ENCODE measurements around the gene PHYKPL. TPM values are rescaled to one million over a fixed set of nuclear protein-coding genes. Genes with fewer than 3 reads are reported as not detected.

Gene PHYKPL
- total and polyA plus RNA-seq, 2 of the 13 experiments (the other 11 are each of a cell fraction or from before 2014, with no cell fraction given) = 18.0 to 78.6 TPM

DNA sequence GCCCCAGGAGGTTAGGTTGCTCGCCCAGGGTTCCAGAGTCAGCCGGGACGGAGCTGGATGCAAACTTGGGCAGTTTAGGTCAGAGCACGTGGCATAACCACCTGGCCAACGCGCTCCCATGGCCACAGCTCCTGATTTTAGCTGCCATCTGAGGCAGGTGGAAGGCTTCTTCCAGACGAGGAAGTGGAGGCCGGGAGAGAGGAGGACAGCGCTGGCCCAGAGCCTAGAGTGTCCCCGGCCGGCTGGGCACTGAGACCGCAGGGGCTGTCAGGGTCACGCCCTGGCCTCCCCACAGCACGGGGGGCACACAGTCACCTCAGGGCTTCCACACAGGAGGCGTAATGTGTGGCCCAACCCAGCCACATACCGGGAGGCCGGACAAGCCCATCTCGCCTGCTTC is 16.1 kb upstream of the PHYKPL start:
- Histone ChIP-seq H3K4me3 (replicated peaks in 1 of 3; ENCODE audit: insufficient read depth in 1 of 3, low read depth in 2 of 3, low read length in 3 of 3) (no peak overlapping the region), H3K4me1 (ENCODE audit: insufficient read depth, low read length) (no peaks in the 10 kb centered on the region), H3K9ac (ENCODE audit: insufficient read depth, low read depth, low read length) (no peak overlapping the region), H4K20me1 (ENCODE audit: insufficient read depth, low read length) (no peaks in the 10 kb centered on the region), H2AFZ (ENCODE audit: low read length) (no peak overlapping the region), H3K27me3 (ENCODE audit: control insufficient read depth in 1 of 2, insufficient read depth in 2 of 2, low read length in 2 of 2) (peaks cover 1 to 37% of the 10 kb centered on the region in 2 experiments; a peak in 3 of 5 replicates), H3K4me2 (ENCODE audit: low read depth, low read length) (no peak overlapping the region), H3K27ac (ENCODE audit: extremely low read length, insufficient read depth, low read length) (no peak overlapping the region), H3K36me3 (replicated peaks in 1 of 2; ENCODE audit: control insufficient read depth in 1 of 2, insufficient read depth in 2 of 2, low read length in 2 of 2) (no peaks in the 10 kb centered on the region), H3K79me2 (ENCODE audit: insufficient read depth, low read length) (no peaks in the 10 kb centered on the region), H3K9me3 (ENCODE audit: low read length) (no peaks in the 10 kb centered on the region)
- TF ChIP-seq ZBTB43 (CRISPR knock-in tag; conservative IDR thresholded peaks at IDR 0.05) (no peak), ZSCAN9 (CRISPR knock-in tag; IDR thresholded peaks at IDR 0.05; ENCODE audit: borderline replicate concordance) (no peak), RAD21 (CRISPR knock-in tag; IDR thresholded peaks at IDR 0.05) (no peak), ZBTB20 (CRISPR knock-in tag; IDR thresholded peaks at IDR 0.05; ENCODE audit: borderline replicate concordance, low read depth) (no peak), DPF2 (CRISPR knock-in tag; IDR thresholded peaks at IDR 0.05; ENCODE audit: borderline replicate concordance, low read depth) (no peak), ZNF260 (CRISPR knock-in tag; IDR thresholded peaks at IDR 0.05; ENCODE audit: borderline replicate concordance, low read depth) (no peak)
- TF ChIP-seq, protein P1, sequence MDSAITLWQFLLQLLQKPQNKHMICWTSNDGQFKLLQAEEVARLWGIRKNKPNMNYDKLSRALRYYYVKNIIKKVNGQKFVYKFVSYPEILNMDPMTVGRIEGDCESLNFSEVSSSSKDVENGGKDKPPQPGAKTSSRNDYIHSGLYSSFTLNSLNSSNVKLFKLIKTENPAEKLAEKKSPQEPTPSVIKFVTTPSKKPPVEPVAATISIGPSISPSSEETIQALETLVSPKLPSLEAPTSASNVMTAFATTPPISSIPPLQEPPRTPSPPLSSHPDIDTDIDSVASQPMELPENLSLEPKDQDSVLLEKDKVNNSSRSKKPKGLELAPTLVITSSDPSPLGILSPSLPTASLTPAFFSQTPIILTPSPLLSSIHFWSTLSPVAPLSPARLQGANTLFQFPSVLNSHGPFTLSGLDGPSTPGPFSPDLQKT (CRISPR knock-in tag; IDR thresholded peaks at IDR 0.05; ENCODE audit: borderline replicate concordance) = no peak
- TF ChIP-seq, protein P2, sequence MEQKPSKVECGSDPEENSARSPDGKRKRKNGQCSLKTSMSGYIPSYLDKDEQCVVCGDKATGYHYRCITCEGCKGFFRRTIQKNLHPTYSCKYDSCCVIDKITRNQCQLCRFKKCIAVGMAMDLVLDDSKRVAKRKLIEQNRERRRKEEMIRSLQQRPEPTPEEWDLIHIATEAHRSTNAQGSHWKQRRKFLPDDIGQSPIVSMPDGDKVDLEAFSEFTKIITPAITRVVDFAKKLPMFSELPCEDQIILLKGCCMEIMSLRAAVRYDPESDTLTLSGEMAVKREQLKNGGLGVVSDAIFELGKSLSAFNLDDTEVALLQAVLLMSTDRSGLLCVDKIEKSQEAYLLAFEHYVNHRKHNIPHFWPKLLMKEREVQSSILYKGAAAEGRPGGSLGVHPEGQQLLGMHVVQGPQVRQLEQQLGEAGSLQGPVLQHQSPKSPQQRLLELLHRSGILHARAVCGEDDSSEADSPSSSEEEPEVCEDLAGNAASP (CRISPR knock-in tag; IDR thresholded peaks at IDR 0.05; ENCODE audit: borderline replicate concordance) = no peak
- CTCF ChIA-PET (ENCODE audit: low intra/inter-chr PET ratio, low total read pairs) = no interaction called here
- no peak for FAIRE-seq
- no TSS peak for BruUV-seq (replicated peaks)
- POLR2A ChIA-PET = no interaction called here
- intact Hi-C loops (cut with micrococcal nuclease; ENCODE audit: unreplicated experiment) (no loop called here), in situ Hi-C loops (cut with HindIII; ENCODE audit: extremely low pct_ligation_motif_present, low pct_unique_long_range_greater_than_20kb) (no loop called here)
- 20% methylated on average over 2 of the region's 18 CpGs for WGBS (ENCODE audit: low lambda C conversion rate)
- no peak for DNase-seq (ENCODE audit: low spot score)
- ATAC-seq = no peak
